ENCODE results near the gene HNF4A. TPM values are rescaled to one million over a fixed set of nuclear protein-coding genes. Genes with fewer than 3 reads are reported as not detected.

The HNF4A gene
- total and polyA plus RNA-seq, 2 donors (not counting 3 experiments of a cell fraction or from before 2014, with no cell fraction given) = not detected

GRCh38 chr20:44334306-44334705, 21.2 kb upstream of the HNF4A start:
- Histone ChIP-seq H2AFZ (ENCODE audit: low read depth, low read length) (no peak overlapping the region), H3K27ac (ENCODE audit: insufficient read depth, low read depth, low read length) (no peak overlapping the region), H3K9me3 (replicated peaks; ENCODE audit: control insufficient read depth, insufficient read depth, low read length) (no peaks in the 10 kb centered on the region), H3K4me2 (ENCODE audit: insufficient read depth, low read length) (no peak overlapping the region), H3K79me2 (ENCODE audit: control insufficient read depth, insufficient read depth, low read length) (no peaks in the 10 kb centered on the region), H3K27me3 (ENCODE audit: control insufficient read depth in 2 of 2, insufficient read depth in 2 of 2, low read length in 2 of 2) (peaks cover 0 to 6% of the 10 kb centered on the region in 2 experiments), H3K36me3 (ENCODE audit: control insufficient read depth in 2 of 2, extremely low read depth in 1 of 2, insufficient read depth in 2 of 2, low read length in 2 of 2) (no peaks in the 10 kb centered on the region), H3K9me1 (replicated peaks; ENCODE audit: control insufficient read depth, extremely low read depth, insufficient read depth, low read length) (no peaks in the 10 kb centered on the region), H3K4me3 (replicated peaks in 1 of 3; ENCODE audit: insufficient read depth in 1 of 3, low read depth in 1 of 3, low read length in 3 of 3) (no peak overlapping the region), H3K9ac (replicated peaks; ENCODE audit: extremely low read depth, insufficient read depth, low read length) (no peak overlapping the region), H4K20me1 (replicated peaks; ENCODE audit: control insufficient read depth, extremely low read depth, insufficient read depth, low read length) (no peaks in the 10 kb centered on the region), H3K4me1 (ENCODE audit: control insufficient read depth, extremely low read depth, insufficient read depth, low read length) (no peaks in the 10 kb centered on the region)
- DNase-seq (ENCODE audit: low read depth, low spot score) (no peak), FAIRE-seq (no peak)
- CTCF ChIA-PET = no interaction called here
- dilution Hi-C loops (cut with MboI; ENCODE audit: extremely low pct_ligation_motif_present, low sequenced_read_pairs) = no loop called here
- intact Hi-C loops (cut with micrococcal nuclease) = no loop called here
- TF ChIP-seq JUN (IDR thresholded peaks at IDR 0.05; ENCODE audit: borderline replicate concordance, insufficient read depth, insufficient read length, low read depth) (no peak), GATA2 (IDR thresholded peaks at IDR 0.05; ENCODE audit: insufficient read depth, insufficient read length, low read depth, low read length) (no peak), MYC (IDR thresholded peaks at IDR 0.05; ENCODE audit: low read depth, low read length) (no peak), POLR2A (IDR thresholded peaks at IDR 0.05; ENCODE audit: low read depth, low read length) (no peak), MAX (IDR thresholded peaks at IDR 0.05; ENCODE audit: insufficient read depth, insufficient read length) (no peak), POLR2AphosphoS5 (IDR thresholded peaks at IDR 0.05; ENCODE audit: insufficient read depth, low read depth, low read length) (no peak), FOS (IDR thresholded peaks at IDR 0.05; ENCODE audit: borderline replicate concordance, insufficient read depth, low read length) (no peak)
- TF ChIP-seq, protein P1, sequence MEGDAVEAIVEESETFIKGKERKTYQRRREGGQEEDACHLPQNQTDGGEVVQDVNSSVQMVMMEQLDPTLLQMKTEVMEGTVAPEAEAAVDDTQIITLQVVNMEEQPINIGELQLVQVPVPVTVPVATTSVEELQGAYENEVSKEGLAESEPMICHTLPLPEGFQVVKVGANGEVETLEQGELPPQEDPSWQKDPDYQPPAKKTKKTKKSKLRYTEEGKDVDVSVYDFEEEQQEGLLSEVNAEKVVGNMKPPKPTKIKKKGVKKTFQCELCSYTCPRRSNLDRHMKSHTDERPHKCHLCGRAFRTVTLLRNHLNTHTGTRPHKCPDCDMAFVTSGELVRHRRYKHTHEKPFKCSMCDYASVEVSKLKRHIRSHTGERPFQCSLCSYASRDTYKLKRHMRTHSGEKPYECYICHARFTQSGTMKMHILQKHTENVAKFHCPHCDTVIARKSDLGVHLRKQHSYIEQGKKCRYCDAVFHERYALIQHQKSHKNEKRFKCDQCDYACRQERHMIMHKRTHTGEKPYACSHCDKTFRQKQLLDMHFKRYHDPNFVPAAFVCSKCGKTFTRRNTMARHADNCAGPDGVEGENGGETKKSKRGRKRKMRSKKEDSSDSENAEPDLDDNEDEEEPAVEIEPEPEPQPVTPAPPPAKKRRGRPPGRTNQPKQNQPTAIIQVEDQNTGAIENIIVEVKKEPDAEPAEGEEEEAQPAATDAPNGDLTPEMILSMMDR (IDR thresholded peaks at IDR 0.05; ENCODE audit: extremely low read depth in 1 of 2, insufficient read depth in 1 of 2, low read depth in 1 of 2, low read length in 2 of 2) = no peak
- POLR2A ChIA-PET = no interaction called here
- no TSS peak for BruUV-seq (replicated peaks)
